Cardiac muscle cell (in vitro differentiated cells and primary cell): ENCODE results near the gene SH2D3C. TPM values are rescaled to one million over a fixed set of nuclear protein-coding genes. Genes with fewer than 3 reads are reported as not detected.

ENCODE experiments used
- DNase-seq, 2 donors: peaks; one replicate each; pipeline versions ENCODE4 v3.0.0 to v3.0.0-alpha.2; 2010 to 2017; ENCODE audit warnings: low read depth in 1 of 2, low spot score in 1 of 2
- H3K27ac ChIP-seq: fragments of 200-600 bp; sonication (generic); 2 replicates; pipeline ENCODE4 v1.5.1; 2016
- H3K27me3 ChIP-seq: fragments of 200-600 bp; sonication (generic); 2 replicates; pipeline ENCODE4 v1.6.0; 2016; ENCODE audit warnings: control low read depth
- H3K36me3 ChIP-seq: fragments of 200-600 bp; sonication (generic); 2 replicates; pipeline ENCODE4 v1.5.1; 2016; ENCODE audit warnings: control low read depth
- H3K4me1 ChIP-seq: fragments of 200-600 bp; sonication (generic); 2 replicates; pipeline ENCODE4 v1.8.1; 2017; ENCODE audit warnings: low read depth, mild to moderate bottlenecking, mixed run types
- H3K4me3 ChIP-seq: fragments of 200-600 bp; sonication (generic); 2 replicates; pipeline ENCODE4 v1.5.1; 2016; ENCODE audit warnings: mild to moderate bottlenecking
- H3K9me3 ChIP-seq: fragments of 200-600 bp; sonication (generic); 2 replicates; pipeline ENCODE4 v1.5.1; 2017; ENCODE audit warnings: low read depth, mild to moderate bottlenecking, control low read depth
- CTCF ChIP-seq: IDR thresholded peaks from 2 replicates; pipeline ENCODE4 v1.5.1; 2012; ENCODE audit warnings: low read depth, mild to moderate bottlenecking, low read length
- polyA plus RNA-seq: library from polyadenylated mRNA; unstranded; fragments of >200 nt; fragmentation: Nextera tagmentation; extraction: Ambion mirVana; gene quantifications from 2 replicates; pipeline ENCODE4 v1.2.1, GENCODE V29; 2016
- total RNA-seq: library from RNA; depleted of rRNA; stranded (reverse); fragments of >200 nt; gene quantifications from 2 replicates; pipeline ENCODE4 v1.2.3, GENCODE V29; 2016

Gene SH2D3C
- total and polyA plus RNA-seq, 2 experiments from 2014 or later = 3.7 to 9.9 TPM

- H3K4me1 ChIP-seq = peaks cover 19% of the 10 kb centered on the region
- peaks cover 27% of the 10 kb centered on the region for H3K36me3 ChIP-seq
- TF ChIP-seq CTCF = no peak
- no peaks in the 10 kb centered on the region for H3K9me3 ChIP-seq
- peak overlapping the region; percentile 64 for H3K27ac ChIP-seq
- no peak overlapping the region for H3K4me3 ChIP-seq
- peak; percentile 59 to 82 for DNase-seq
- no peaks in the 10 kb centered on the region for H3K27me3 ChIP-seq
These were observed 31.3 kb upstream of the SH2D3C start for GRCh38 chr9:127809540-127810377.

- no peak for TF ChIP-seq CTCF
- Histone ChIP-seq H3K27me3 (no peaks in the 10 kb centered on the region), H3K4me3 (no peak overlapping the region)
These were observed 30.6 kb upstream of the SH2D3C start for GRCh38 chr9:127809002-127809539.

GRCh38 chr9:127808347-127809001, 30.0 kb upstream of the SH2D3C start:
- Histone ChIP-seq H3K4me3 (no peak overlapping the region), H3K27ac (no peak overlapping the region), H3K36me3 (peaks cover 21% of the 10 kb centered on the region), H3K9me3 (no peaks in the 10 kb centered on the region), H3K27me3 (no peaks in the 10 kb centered on the region), H3K4me1 (peaks cover 23% of the 10 kb centered on the region)
- DNase-seq = no peak
- no peak for TF ChIP-seq CTCF

More at GRCh38 chr9:127809002-127809539, 30.6 kb upstream of the SH2D3C start:
- Histone ChIP-seq H3K9me3 (no peaks in the 10 kb centered on the region), H3K36me3 (peaks cover 25% of the 10 kb centered on the region), H3K4me1 (peaks cover 19% of the 10 kb centered on the region), H3K27ac (peak overlapping the region; percentile 61)
- peak in 1 of 2 donors; percentile 43 for DNase-seq

- H3K9me3 ChIP-seq = no peaks in the 10 kb centered on the region
- no peak for DNase-seq
- peaks cover 9% of the 10 kb centered on the region for H3K36me3 ChIP-seq
- no peaks in the 10 kb centered on the region for H3K27me3 ChIP-seq
- TF ChIP-seq CTCF = no peak
- H3K27ac ChIP-seq = no peak overlapping the region
- peaks cover 25% of the 10 kb centered on the region for H3K4me1 ChIP-seq
- H3K4me3 ChIP-seq = no peak overlapping the region
These were observed 28.4 kb upstream of the SH2D3C start for GRCh38 chr9:127806871-127807270.

- Histone ChIP-seq H3K9me3 (no peaks in the 10 kb centered on the region), H3K27me3 (no peaks in the 10 kb centered on the region), H3K36me3 (peaks cover 9% of the 10 kb centered on the region), H3K4me1 (peaks cover 29% of the 10 kb centered on the region), H3K4me3 (no peak overlapping the region), H3K27ac (no peak overlapping the region)
- TF ChIP-seq CTCF = peak; percentile 31
- peak; percentile 42 to 67 for DNase-seq
These were observed 27.2 kb upstream of the SH2D3C start for GRCh38 chr9:127805620-127806019.
